Measurements from ENCODE around the gene DHRS7B. TPM values are rescaled to one million over a fixed set of nuclear protein-coding genes. Genes with fewer than 3 reads are reported as not detected.

Gene DHRS7B
- total RNA-seq, 1 donor from 2014 or later = 24.7 TPM

GRCh38 chr17:21193031-21193430 is 66.3 kb downstream of the DHRS7B start:
- H3K4me3 ChIP-seq (ENCODE audit: low read depth, low read length) = no peak overlapping the region
- FAIRE-seq (no peak), DNase-seq (ENCODE audit: low read depth) (no peak)
- H3K36me3 ChIP-seq (ENCODE audit: control insufficient read depth, insufficient read depth, low read length) = peaks cover 8% of the 10 kb centered on the region
- no peaks in the 10 kb centered on the region for H3K27me3 ChIP-seq (ENCODE audit: control insufficient read depth, insufficient read depth, low read length)
- TF ChIP-seq CTCF (IDR thresholded peaks at IDR 0.05; ENCODE audit: insufficient read depth, low read length, severe bottlenecking) = no peak

DNA sequence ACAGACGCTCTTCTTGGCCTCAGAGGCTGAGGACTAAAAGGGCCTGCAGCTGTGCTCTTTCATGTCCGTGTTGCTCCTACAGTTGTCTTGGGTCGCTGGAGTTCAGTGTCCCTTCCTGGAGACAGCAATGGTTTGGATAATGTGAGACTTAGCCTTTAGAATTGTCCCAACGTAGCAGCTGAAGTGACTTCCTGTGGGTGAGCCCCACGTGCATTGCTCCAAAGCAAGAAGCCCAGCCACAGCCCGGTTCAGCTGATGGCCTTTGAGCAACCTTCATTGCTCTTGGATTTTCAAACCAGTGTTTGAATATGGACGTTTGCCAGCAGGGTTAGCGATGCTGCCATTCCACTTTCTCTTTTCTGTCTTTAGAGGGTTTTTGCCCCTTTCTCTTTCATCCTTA is 67.5 kb downstream of the DHRS7B start:
- no peak for TF ChIP-seq CTCF (IDR thresholded peaks at IDR 0.05; ENCODE audit: insufficient read depth, low read length, severe bottlenecking)

GRCh38 chr17:21194703-21195102 is 67.9 kb downstream of the DHRS7B start:
- no peak for TF ChIP-seq CTCF (IDR thresholded peaks at IDR 0.05; ENCODE audit: insufficient read depth, low read length, severe bottlenecking)
- Histone ChIP-seq H3K4me3 (ENCODE audit: low read depth, low read length) (no peak overlapping the region), H3K36me3 (ENCODE audit: control insufficient read depth, insufficient read depth, low read length) (peaks cover 12% of the 10 kb centered on the region), H3K27me3 (ENCODE audit: control insufficient read depth, insufficient read depth, low read length) (no peaks in the 10 kb centered on the region)
- DNase-seq (ENCODE audit: low read depth) (no peak), FAIRE-seq (no peak)

More for the DNA sequence above, 67.5 kb downstream of the DHRS7B start:
- DNase-seq (ENCODE audit: low read depth) = no peak
- Histone ChIP-seq H3K4me3 (ENCODE audit: low read depth, low read length) (no peak overlapping the region), H3K36me3 (ENCODE audit: control insufficient read depth, insufficient read depth, low read length) (peaks cover 12% of the 10 kb centered on the region), H3K27me3 (ENCODE audit: control insufficient read depth, insufficient read depth, low read length) (no peaks in the 10 kb centered on the region)
- FAIRE-seq = no peak

DNA sequence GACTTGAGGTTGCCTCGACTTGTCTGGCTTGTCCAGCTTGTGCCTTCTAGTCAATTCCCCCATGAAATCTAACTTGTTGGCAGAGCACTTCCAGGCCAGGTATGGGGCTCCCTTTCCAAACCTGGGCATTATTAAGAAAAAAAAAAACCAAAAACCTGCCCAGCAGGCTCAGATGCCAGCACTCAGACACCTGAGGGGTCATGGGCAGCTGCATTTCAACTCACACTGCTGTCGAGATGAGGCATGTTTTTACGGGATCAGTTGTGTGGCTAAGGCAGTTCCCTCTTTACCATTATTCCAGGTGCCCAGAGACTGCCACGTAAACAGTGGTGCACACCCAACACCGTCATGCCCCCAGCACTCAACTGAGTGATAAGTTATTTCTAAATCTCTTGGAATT is 69.4 kb downstream of the DHRS7B start:
- DNase-seq (ENCODE audit: low read depth) (peak; percentile 78), FAIRE-seq (no peak)
- TF ChIP-seq CTCF (IDR thresholded peaks at IDR 0.05; ENCODE audit: insufficient read depth, low read length, severe bottlenecking) = no peak
- H3K27me3 ChIP-seq (ENCODE audit: control insufficient read depth, insufficient read depth, low read length) = no peaks in the 10 kb centered on the region
- peaks cover 10% of the 10 kb centered on the region for H3K36me3 ChIP-seq (ENCODE audit: control insufficient read depth, insufficient read depth, low read length)
- no peak overlapping the region for H3K4me3 ChIP-seq (ENCODE audit: low read depth, low read length)

- no peak for TF ChIP-seq CTCF (IDR thresholded peaks at IDR 0.05; ENCODE audit: insufficient read depth, low read length, severe bottlenecking)
- Histone ChIP-seq H3K36me3 (ENCODE audit: control insufficient read depth, insufficient read depth, low read length) (peaks cover 10% of the 10 kb centered on the region), H3K27me3 (ENCODE audit: control insufficient read depth, insufficient read depth, low read length) (no peaks in the 10 kb centered on the region), H3K4me3 (ENCODE audit: low read depth, low read length) (no peak overlapping the region)
- no peak for DNase-seq (ENCODE audit: low read depth)
- FAIRE-seq = no peak
Measured at GRCh38 chr17:21198411-21198810, 71.6 kb downstream of the DHRS7B start.

DNA sequence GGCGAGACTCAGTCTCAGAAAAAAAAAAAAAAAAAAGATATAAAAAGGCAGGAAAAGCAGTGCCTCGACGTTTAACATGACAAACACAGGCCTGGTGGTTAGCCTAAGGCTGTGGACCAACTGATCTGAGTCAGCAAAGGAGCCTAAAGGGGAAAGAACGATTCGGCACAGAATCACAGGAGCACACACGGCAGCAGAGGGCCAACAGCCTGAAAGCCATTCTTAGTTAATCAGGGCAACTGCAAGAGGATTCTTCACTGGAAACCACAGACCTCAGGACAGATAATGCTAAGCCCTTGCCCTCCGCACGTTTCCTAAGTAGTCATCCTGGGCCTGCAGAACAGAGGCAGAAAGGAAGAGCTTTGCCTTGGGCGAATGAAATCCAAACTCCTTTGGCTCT is 72.5 kb downstream of the DHRS7B start:
- peak; percentile 66 for FAIRE-seq
- peaks cover 10% of the 10 kb centered on the region for H3K36me3 ChIP-seq (ENCODE audit: control insufficient read depth, insufficient read depth, low read length)
- TF ChIP-seq CTCF (IDR thresholded peaks at IDR 0.05; ENCODE audit: insufficient read depth, low read length, severe bottlenecking) = no peak
- H3K27me3 ChIP-seq (ENCODE audit: control insufficient read depth, insufficient read depth, low read length) = no peaks in the 10 kb centered on the region
- H3K4me3 ChIP-seq (ENCODE audit: low read depth, low read length) = no peak overlapping the region
- DNase-seq (ENCODE audit: low read depth) = peak; percentile 19
